Hepatocyte (in vitro differentiated cells): ENCODE measurements around the gene MRPL20.

Source experiments
- CTCF ChIP-seq: fragments of 200-600 bp; sonication (generic); IDR thresholded peaks from 2 replicates; pipeline ENCODE4 v1.5.1; 2016; ENCODE audit warnings: antibody characterized with exemption, mild to moderate bottlenecking; ENCODE audit not compliant: poor library complexity
- EZH2 ChIP-seq: fragments of 200-600 bp; sonication (generic); IDR thresholded peaks from 2 replicates; pipeline ENCODE4 v1.6.1; 2016; ENCODE audit warnings: antibody characterized with exemption, mild to moderate bottlenecking, borderline replicate concordance
- EZH2phosphoT487 ChIP-seq: fragments of 200-600 bp; sonication (generic); IDR thresholded peaks from one replicate; pipeline ENCODE4 v1.6.1; 2018; ENCODE audit warnings: antibody characterized with exemption, mild to moderate bottlenecking, low read depth, moderate library complexity; ENCODE audit not compliant: unreplicated experiment, severe bottlenecking

- TF ChIP-seq CTCF: no peak
- no peak for TF ChIP-seq EZH2
- no peak for TF ChIP-seq EZH2phosphoT487
Measured at GRCh38 chr1:1425753-1426495, 18.8 kb upstream of the MRPL20 start.
